ENCODE measurements around the gene SCARF1.

Gene SCARF1

DNA sequence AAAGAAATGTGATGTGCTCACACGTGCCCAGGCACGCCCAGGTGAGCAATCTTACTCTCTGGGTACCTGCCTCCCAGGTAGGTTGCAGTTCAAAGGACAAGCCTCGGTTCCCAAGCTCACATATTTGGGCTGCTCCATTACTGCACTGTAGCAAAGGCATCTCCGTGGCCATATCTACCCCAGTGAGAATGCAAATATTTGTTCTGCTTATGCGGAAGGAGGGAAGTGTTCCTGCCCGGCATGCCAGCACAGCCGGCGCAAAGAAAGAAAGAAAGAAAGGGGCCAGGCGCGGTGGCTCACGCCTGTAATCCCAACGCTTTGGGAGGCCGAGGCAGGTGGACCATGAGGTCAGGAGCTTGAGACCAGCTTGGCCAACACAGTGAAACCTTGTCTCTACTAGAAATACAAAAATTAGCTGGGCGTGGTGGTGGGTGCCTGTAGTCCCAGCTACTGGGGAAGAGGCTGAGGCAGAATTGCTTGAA is 47.6 kb downstream of the SCARF1 start:
- no peak for DNase-seq

DNA sequence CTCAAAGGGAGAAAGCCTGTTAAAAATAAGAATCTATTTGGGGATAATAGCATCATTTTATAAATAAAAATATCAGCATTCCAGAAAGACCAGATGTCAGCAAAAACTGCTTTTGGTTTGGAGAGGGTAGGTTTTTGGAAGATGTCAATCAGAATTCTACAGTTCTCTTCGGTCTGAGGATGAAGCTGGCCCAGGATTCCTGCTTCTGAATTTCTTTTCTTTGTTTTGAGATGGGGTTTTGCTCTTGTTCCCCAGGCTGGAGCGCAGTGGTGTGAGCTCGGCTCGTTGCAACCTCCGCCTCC is 52.0 kb downstream of the SCARF1 start:
- no peak for DNase-seq

DNA sequence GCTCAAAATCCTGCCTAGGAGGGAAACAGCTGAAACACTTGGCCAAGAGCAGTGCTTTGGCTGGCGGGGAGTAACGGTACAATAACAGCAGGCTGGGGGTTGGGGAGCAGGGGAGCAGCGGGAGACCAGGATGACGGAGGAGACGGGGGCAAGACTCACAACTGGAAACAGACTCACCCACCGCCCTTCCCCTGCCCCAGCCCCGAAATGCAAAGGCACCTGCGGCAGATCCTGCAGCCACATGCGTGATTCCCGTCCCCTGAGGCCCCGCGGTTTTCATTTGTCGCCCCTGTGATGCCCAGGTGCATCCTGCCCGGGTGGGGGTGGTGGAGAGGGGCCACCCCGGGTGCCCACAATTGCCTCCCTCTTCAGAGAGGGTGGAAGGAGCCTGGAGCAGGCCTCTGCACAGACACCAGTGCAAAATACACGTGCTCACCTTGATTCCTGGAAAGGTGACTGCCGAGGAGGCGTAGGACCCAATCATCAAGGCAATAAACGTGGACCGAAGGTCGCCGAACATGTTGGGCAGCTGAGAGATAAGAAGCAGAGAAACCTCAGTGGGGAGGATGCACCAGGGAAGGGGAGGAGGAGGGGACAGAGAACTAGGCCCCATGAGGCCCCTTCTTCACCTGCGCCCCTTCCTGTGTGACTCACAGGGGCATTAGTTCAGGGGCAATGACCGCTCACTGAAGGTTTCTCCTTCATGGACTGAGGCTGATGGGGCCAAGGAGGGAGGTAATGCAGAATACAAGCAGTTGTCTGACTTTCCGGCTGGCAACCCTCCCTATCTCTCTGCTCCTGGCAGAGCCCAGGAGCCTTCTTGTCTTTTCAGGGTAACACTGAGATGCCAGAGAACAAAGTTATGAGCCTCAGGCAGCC is 52.5 kb downstream of the SCARF1 start:
- DNase-seq: no peak

GRCh38 chr17:1591474-1592090 is 54.0 kb downstream of the SCARF1 start:
- DNase-seq: no peak

DNA sequence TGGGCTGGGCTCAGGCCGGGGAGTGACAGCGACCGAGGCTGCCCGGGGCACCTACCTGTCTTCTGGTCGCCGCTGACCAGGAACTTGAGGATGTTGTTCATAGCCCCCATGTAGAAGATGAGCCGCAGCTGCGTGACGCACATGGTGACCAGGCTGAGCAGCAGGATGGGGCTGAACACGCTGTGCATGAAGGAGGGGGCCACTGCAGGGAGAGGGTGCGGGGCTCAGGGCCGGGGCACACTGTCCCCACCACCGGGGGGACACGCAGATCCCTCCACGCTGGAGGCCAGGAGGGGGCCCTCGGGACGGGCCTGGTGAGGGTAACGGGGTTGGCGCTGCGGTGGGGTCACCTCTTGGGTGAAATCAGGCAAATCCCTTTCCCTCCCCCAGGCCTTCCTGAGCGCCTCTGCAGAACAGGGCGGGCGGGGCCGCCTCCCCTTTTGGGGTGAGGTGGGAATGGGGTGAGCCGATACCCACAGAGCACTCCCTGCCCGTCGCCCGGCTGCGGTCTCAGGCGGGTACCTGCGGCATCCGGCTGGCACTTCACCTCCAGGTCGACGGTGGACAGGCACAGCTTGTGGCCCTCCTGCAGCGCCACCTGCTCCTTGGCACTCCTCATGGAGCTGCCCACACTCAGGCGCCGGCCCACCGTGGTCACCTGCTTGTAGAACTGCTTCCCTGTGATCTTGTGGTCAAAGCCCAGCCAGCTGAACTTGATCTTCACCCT is 54.6 kb downstream of the SCARF1 start:
- DNase-seq: no peak

- DNase-seq: no peak
Measured at GRCh38 chr17:1590029-1590746, 55.3 kb downstream of the SCARF1 start.

DNA sequence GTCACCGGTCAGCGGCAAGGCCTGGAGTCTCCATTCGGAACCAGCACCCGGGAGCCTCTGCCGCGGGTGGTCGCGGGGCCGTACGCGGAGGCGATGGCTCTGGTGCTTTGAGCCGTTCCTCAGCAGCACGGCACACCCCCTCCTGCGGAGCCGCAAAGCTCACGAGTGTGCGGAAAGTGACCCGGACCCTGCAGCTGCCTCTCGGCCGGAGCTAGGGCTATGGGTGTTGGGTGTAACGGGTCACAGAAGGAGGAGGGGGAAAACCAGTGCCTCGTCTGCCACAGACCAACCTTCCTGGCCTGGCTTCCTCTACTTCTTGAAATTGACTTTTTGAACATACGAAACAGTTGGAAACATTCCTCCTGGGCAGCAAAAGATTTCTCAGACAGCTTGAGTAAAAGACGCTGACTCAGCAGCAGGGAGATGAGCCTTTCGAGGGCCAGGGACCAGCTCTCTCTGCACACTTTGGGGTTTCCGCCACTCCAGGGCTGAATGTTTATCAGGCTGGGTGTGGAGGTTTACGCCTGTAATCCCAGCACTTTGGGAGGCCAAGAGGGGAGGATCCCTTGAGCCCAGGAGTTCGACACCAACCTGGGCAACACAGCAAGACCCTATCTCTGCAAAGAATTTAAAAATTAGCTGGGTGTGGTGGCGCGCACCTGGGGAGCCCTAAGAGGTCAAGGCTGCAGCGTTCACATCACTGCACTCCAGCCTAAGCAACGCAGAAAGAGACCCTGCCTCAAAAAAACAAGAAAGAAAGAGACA is 56.5 kb downstream of the SCARF1 start:
- no peak for DNase-seq

- no peak for DNase-seq
Measured at GRCh38 chr17:1584167-1584566, 61.4 kb downstream of the SCARF1 start.
